HEK293T (cell line): Measurements from ENCODE around the gene GPR15.

Experiments
- ARNT ChIP-seq: fragments of 450-650 bp; IDR thresholded peaks from 2 replicates; pipeline ENCODE4 v1.6.1; 2017; ENCODE audit warnings: mild to moderate bottlenecking
- BHLHE40 ChIP-seq: fragments of 450-650 bp; IDR thresholded peaks from 2 replicates; pipeline ENCODE4 v1.6.1; 2016; ENCODE audit warnings: mild to moderate bottlenecking, moderate library complexity, borderline replicate concordance
- CTBP1 ChIP-seq: fragments of 450-650 bp; IDR thresholded peaks from 2 replicates; pipeline ENCODE4 v1.6.1; 2016; ENCODE audit warnings: borderline replicate concordance
- ELF4 ChIP-seq: fragments of 450-650 bp; IDR thresholded peaks from 2 replicates; pipeline ENCODE4 v1.6.1; 2017; ENCODE audit warnings: antibody characterized with exemption
- FOXA1 ChIP-seq: fragments of 450-650 bp; IDR thresholded peaks from 2 replicates; pipeline ENCODE4 v1.6.1; 2016; ENCODE audit warnings: mild to moderate bottlenecking
- FOXK2 ChIP-seq: fragments of 450-650 bp; IDR thresholded peaks from 2 replicates; pipeline ENCODE4 v1.6.1; 2016; ENCODE audit warnings: mild to moderate bottlenecking
- FOXM1 ChIP-seq: fragments of 450-650 bp; IDR thresholded peaks from 2 replicates; pipeline ENCODE4 v1.6.1; 2017; ENCODE audit warnings: mild to moderate bottlenecking, borderline replicate concordance
- HDGF ChIP-seq: fragments of 450-650 bp; IDR thresholded peaks from 2 replicates; pipeline ENCODE4 v1.6.1; 2017; ENCODE audit warnings: antibody characterized with exemption, borderline replicate concordance
- L3MBTL2 ChIP-seq: fragments of 450-650 bp; conservative IDR thresholded peaks from 2 replicates; pipeline ENCODE4 v1.6.1; 2016; ENCODE audit warnings: mild to moderate bottlenecking
- NFRKB ChIP-seq: fragments of 450-650 bp; IDR thresholded peaks from 2 replicates; pipeline ENCODE4 v1.6.1; 2016; ENCODE audit warnings: mild to moderate bottlenecking, moderate library complexity
- PKNOX1 ChIP-seq: fragments of 450-650 bp; IDR thresholded peaks from 2 replicates; pipeline ENCODE4 v1.6.1; 2016
- SP1 ChIP-seq: fragments of 450-650 bp; IDR thresholded peaks from 2 replicates; pipeline ENCODE4 v1.6.1; 2017
- SUZ12 ChIP-seq: fragments of 450-650 bp; IDR thresholded peaks from 2 replicates; pipeline ENCODE4 v1.6.1; 2016; ENCODE audit warnings: mild to moderate bottlenecking

GRCh38 chr3:98512576-98512975 lies 19.2 kb upstream of the GPR15 start:
- TF ChIP-seq BHLHE40, result no peak
- no peak for TF ChIP-seq NFRKB
- TF ChIP-seq FOXA1, result no peak
- TF ChIP-seq ELF4, result no peak
- TF ChIP-seq SP1, result no peak
- TF ChIP-seq CTBP1, result no peak
- TF ChIP-seq PKNOX1, result no peak
- TF ChIP-seq L3MBTL2, result no peak
- no peak for TF ChIP-seq FOXM1
- no peak for TF ChIP-seq FOXK2
- no peak for TF ChIP-seq ARNT
- no peak for TF ChIP-seq HDGF
- TF ChIP-seq SUZ12, result no peak
